ENCODE results near the gene PRKD1. TPM values are rescaled to one million over a fixed set of nuclear protein-coding genes. Genes with fewer than 3 reads are reported as not detected.

Gene PRKD1
- total RNA-seq, 1 donor from 2014 or later = 13.5 TPM

GRCh38 chr14:29724991-29725390, 202.7 kb downstream of the PRKD1 start:
- Mint-ChIP-seq H3K4me3 (no peak overlapping the region), H3K36me3 (ENCODE audit: low read depth) (no peaks in the 10 kb centered on the region), H3K4me1 (peaks cover 25% of the 10 kb centered on the region), H3K9me3 (no peaks in the 10 kb centered on the region), H3K27me3 (ENCODE audit: low read depth) (no peaks in the 10 kb centered on the region), H3K27ac (ENCODE audit: unreplicated experiment) (no peak overlapping the region)
- DNase-seq (ENCODE audit: low read depth, low spot score) = no peak
- TF ChIP-seq, protein P1, sequence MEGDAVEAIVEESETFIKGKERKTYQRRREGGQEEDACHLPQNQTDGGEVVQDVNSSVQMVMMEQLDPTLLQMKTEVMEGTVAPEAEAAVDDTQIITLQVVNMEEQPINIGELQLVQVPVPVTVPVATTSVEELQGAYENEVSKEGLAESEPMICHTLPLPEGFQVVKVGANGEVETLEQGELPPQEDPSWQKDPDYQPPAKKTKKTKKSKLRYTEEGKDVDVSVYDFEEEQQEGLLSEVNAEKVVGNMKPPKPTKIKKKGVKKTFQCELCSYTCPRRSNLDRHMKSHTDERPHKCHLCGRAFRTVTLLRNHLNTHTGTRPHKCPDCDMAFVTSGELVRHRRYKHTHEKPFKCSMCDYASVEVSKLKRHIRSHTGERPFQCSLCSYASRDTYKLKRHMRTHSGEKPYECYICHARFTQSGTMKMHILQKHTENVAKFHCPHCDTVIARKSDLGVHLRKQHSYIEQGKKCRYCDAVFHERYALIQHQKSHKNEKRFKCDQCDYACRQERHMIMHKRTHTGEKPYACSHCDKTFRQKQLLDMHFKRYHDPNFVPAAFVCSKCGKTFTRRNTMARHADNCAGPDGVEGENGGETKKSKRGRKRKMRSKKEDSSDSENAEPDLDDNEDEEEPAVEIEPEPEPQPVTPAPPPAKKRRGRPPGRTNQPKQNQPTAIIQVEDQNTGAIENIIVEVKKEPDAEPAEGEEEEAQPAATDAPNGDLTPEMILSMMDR (conservative IDR thresholded peaks at IDR 0.05) = no peak

- Mint-ChIP-seq H3K4me3 (no peak overlapping the region), H3K36me3 (ENCODE audit: low read depth) (no peaks in the 10 kb centered on the region), H3K27ac (ENCODE audit: unreplicated experiment) (no peak overlapping the region), H3K27me3 (ENCODE audit: low read depth) (no peaks in the 10 kb centered on the region), H3K9me3 (no peaks in the 10 kb centered on the region), H3K4me1 (peaks cover 29% of the 10 kb centered on the region)
- no peak for DNase-seq (ENCODE audit: low read depth, low spot score)
- TF ChIP-seq, protein P1 (conservative IDR thresholded peaks at IDR 0.05) = no peak
Observed at GRCh38 chr14:29722831-29723230, 204.8 kb downstream of the PRKD1 start.

DNA sequence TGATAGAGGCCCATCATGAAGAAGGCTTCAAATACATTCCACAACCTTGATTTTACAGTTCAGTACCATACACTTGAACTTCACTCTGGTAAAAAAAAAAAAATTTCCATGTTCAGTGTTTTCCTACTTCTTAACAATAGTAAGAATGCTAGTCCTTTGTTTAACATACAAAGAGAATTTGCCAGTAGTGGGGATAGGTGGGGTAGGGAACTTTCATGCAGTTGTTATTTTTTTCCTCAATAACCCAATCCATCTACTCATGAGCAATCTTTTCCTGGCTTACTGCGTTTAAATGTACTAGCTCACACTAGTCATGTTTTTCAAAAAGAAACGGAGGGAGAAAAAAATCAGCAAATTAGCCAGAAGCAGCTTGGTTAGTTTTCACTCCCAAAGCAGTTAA, 206.1 kb downstream of the PRKD1 start:
- Mint-ChIP-seq H3K4me3 (no peak overlapping the region), H3K9me3 (no peaks in the 10 kb centered on the region), H3K27me3 (ENCODE audit: low read depth) (no peaks in the 10 kb centered on the region), H3K4me1 (peaks cover 32% of the 10 kb centered on the region), H3K27ac (ENCODE audit: unreplicated experiment) (no peak overlapping the region), H3K36me3 (ENCODE audit: low read depth) (no peaks in the 10 kb centered on the region)
- TF ChIP-seq, protein P1 (conservative IDR thresholded peaks at IDR 0.05) = no peak
- DNase-seq (ENCODE audit: low read depth, low spot score) = no peak

DNA sequence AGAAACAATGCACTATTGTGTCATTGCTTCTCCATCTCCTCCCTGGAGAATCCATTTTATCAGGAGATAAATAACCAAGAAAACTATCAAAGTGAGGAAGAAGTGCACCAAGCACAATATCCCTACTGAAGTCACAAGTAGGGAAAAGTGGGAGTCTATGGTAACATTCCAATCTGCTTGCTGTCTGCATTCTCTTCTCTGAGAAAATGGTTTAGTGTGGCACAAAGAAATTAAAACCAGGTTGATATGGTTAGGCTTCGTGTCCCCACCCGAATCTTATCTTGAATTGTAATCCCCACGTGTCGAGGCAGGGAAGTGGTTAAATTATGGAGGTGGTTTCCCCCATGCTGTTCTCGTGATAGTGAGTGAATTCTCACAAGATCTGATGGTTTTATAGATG, 209.7 kb downstream of the PRKD1 start:
- Mint-ChIP-seq H3K4me1 (peaks cover 19% of the 10 kb centered on the region), H3K4me3 (no peak overlapping the region), H3K27ac (ENCODE audit: unreplicated experiment) (no peak overlapping the region), H3K27me3 (ENCODE audit: low read depth) (no peaks in the 10 kb centered on the region), H3K9me3 (peaks cover 6% of the 10 kb centered on the region), H3K36me3 (ENCODE audit: low read depth) (peaks cover 9% of the 10 kb centered on the region)
- TF ChIP-seq, protein P1 (conservative IDR thresholded peaks at IDR 0.05) = no peak
- no peak for DNase-seq (ENCODE audit: low read depth, low spot score)

GRCh38 chr14:29716150-29716549, 211.5 kb downstream of the PRKD1 start:
- no peaks in the 10 kb centered on the region for H3K27me3 Mint-ChIP-seq (ENCODE audit: low read depth)
- no peak for DNase-seq (ENCODE audit: low read depth, low spot score)
- peak overlapping the region; percentile 59 for H3K27ac Mint-ChIP-seq (ENCODE audit: unreplicated experiment)
- TF ChIP-seq, protein P1 (conservative IDR thresholded peaks at IDR 0.05) = no peak
- peaks cover 9% of the 10 kb centered on the region for H3K36me3 Mint-ChIP-seq (ENCODE audit: low read depth)
- H3K4me3 Mint-ChIP-seq = no peak overlapping the region
- H3K9me3 Mint-ChIP-seq = peaks cover 6% of the 10 kb centered on the region
- H3K4me1 Mint-ChIP-seq = peaks cover 19% of the 10 kb centered on the region

DNA sequence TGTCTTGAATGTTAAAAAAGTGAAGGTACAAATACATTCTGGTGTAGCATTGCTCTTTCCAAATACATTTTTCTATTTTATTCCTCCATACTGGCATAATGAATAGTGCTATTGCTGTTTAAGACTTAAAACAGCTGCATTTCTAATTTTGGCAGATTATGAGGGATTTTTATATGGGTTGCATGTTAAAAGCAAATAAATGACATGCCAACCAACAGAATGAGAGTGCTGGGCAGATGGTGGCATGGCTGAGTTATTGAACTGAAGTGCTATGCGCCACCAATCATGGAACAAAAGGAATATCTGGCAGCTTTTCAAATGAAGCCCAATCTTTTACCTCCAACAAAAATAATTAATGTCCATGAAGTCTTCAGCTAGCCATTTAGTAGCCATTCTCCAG, 215.0 kb downstream of the PRKD1 start:
- Mint-ChIP-seq H3K4me3 (no peak overlapping the region), H3K27ac (ENCODE audit: unreplicated experiment) (no peak overlapping the region), H3K36me3 (ENCODE audit: low read depth) (peaks cover 9% of the 10 kb centered on the region), H3K9me3 (peaks cover 6% of the 10 kb centered on the region), H3K4me1 (peaks cover 14% of the 10 kb centered on the region), H3K27me3 (ENCODE audit: low read depth) (no peaks in the 10 kb centered on the region)
- TF ChIP-seq, protein P1 (conservative IDR thresholded peaks at IDR 0.05) = no peak
- DNase-seq (ENCODE audit: low read depth, low spot score) = no peak

All from neural crest cell (in vitro differentiated cells).